HG03521 (cell line): ENCODE results near the gene NOL4L.
"Not testable (repeated sequence)": the region's sequence is repeated elsewhere in the genome, so short reads cannot be mapped to it uniquely, and the experiment has no call there.

Experiments used
- ATAC-seq: cut with Tn5 transposase; IDR thresholded peaks from one replicate; pipeline ENCODE4 v1.9.1; 2021; ENCODE audit warnings: mild to moderate bottlenecking, moderate library complexity; ENCODE audit not compliant: unreplicated experiment

Gene NOL4L

DNA sequence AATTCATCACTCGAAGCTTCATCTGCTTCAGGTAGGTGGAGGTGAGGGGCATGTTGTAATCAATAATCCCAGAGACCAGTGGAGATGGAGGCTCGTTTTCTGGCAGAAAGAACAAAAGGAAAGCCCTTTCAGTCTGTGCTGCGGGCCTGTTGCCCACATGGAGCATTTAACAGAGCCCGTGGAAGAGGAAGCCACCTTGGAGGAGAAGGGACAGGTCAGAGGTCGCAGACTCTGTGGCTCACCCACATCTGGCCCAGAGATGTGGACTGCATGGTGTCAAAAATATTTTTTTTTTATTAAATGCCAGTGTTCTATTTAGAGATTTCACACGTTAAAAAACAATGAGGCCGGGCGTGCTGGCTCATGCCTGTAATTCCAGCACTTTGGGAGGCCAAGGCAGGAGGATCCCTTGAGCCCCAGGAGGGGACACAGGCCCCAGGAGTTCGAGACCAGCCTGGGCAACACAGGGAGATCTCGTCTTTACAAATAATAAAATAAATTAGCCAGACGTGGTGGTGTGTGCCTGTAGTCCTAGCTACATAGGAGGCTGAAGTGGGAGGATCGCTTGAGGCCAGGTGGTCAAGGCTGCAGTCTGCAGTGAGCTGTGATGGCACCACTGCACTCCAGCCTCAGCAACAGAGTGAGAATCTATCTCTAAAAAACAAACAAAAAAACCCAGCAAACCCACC lies 73.6 kb downstream of the NOL4L start:
- no peak for ATAC-seq

GRCh38 chr20:32510601-32511357 lies 74.4 kb downstream of the NOL4L start:
- no peak for ATAC-seq

GRCh38 chr20:32510120-32510600 lies 75.0 kb downstream of the NOL4L start:
- ATAC-seq, result no peak

- no peak for ATAC-seq
Measured at GRCh38 chr20:32509639-32510066, 75.5 kb downstream of the NOL4L start.

- ATAC-seq, result no peak
Measured at GRCh38 chr20:32508775-32509119, 76.4 kb downstream of the NOL4L start.

DNA sequence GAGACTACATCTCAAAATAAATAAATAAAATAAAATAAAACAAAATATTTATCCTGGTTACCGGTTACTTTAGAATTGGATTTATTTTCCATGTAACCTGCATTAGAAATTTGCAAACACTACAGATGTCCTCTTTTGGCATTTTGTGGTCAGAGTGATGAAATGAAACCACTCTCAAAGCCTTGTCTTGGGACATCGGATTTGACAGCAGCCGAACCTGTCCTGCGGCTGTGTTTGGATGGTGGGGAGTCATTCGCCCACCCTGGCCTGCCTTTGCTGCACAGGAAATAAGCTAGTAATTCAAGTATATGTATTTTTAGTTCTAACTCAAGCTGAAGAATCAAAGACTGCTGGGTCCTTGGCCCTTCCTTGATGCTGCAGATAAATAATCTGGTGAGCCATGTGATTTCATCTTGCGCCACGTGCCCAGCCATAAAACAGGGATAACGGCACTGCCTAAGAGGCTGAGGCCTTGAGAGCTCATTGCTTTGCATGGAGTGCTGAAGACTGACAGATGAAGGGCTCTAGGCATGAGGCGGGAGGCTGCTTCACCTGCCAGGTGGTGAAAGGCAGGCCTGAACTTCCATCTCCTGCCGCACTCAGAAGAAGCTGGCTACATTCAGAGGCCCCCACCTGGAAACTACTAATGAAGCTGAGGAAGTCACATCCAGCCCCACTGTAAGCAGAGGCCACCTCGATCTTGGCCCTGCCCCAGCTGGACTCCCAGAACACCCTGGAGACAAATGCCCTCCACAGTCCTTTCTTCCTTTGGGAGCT lies 76.9 kb downstream of the NOL4L start:
- no peak for ATAC-seq

DNA sequence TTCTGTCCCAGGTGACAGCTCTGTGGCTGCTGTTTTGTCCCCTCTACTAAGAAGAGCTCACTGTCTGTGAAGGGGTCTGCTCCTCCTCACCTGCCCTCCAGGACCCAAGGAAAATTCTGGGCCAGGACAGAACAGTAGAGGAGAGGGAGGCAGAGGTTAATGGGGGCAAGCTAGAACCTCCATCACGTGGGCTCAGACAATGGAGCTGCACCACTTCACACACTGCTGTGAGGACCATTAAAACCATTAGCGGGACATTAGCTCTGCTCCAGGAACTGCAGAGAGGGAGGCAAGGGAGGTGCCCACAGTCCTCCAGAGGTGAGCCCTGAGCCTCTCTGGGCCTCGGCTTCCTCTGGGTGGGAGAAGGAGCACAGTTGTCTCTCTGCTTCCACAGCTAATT lies 78.4 kb downstream of the NOL4L start:
- ATAC-seq, result no peak

GRCh38 chr20:32505723-32506473 lies 79.2 kb downstream of the NOL4L start:
- no peak for ATAC-seq

GRCh38 chr20:32501709-32502108 lies 83.4 kb downstream of the NOL4L start:
- no peak for ATAC-seq

DNA sequence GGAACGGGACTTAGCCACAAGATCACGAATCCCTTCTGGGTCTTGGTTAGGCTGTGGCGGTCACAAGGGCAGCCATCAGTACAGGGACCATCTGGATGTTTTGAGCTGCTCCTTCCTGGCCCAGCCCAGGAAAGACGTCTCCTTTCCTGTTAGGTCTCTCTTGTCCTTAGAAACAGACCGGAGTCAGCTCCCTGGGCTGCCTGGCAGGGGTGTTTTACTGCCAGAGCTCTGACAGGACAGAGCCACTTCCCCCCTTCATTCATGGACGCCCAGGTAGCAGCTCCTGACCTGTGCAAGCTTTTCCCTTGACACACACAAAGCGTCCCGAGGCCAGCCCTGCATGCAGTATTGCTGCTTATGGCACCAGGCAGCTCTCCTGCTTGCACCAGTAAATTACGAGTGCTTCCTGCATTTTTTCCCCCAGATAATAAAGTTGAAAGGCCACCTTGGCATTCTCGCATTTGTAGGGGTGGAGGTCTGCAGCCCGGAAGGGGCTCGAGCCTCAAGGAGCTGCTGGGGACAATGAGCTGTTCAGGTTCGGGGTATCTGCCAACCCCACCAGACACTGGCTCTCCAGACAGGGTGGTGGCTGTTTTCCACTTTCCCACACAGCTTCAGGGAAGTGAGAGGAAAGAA lies 87.4 kb downstream of the NOL4L start:
- ATAC-seq, result no peak

DNA sequence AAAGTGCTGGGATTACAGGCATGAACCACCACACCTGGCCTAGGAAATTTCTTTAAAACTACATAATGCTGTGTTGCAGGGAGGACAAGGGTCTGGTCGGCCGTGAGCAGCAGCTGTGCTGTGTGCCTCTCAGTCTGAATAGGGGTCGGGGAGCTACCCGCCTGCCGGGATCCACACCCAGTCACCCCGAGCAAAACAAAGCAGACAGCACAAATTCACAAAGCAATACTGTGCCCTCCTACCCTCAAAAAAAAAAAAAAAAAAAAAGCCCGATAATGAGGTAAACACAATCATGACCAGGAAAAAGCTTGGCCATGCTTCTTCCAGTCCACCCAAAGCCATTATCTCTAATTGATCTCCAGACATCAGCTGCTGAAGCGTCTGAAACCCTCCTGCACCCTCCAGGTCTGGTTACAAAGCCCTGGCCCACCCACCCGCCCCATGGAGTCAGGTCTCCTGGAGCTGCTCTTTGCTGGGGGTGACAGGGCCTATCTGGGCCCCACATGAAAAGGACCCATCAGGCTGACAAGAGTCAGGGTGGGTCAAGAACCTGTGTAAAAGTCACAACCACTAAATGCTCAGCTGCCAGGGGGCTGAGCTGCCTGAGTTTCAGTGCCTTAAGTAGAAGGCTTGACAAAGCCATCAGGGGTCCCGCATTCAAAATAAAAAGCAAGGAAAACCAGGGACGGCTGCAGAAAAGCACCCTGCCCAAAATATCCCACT lies 88.2 kb downstream of the NOL4L start:
- no peak for ATAC-seq

GRCh38 chr20:32495949-32496348 lies 89.2 kb downstream of the NOL4L start:
- no peak for ATAC-seq

DNA sequence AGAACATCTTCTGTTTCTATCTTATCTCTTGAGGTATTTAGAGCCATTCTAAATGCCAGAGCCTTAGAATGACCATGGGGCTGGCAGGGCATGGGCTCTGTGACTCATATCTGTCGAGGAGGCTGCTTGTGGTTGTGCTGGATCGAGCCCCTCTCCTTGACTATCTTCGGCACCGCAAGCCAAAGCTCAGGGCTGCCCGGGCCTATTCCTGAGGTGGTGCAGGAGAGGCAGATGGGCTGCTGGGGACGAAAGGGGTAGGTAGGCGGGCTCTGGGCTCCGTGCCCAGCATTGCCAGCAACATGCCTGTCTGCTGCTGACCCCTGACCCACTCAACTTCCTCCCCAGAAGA lies 89.9 kb downstream of the NOL4L start:
- no peak for ATAC-seq

DNA sequence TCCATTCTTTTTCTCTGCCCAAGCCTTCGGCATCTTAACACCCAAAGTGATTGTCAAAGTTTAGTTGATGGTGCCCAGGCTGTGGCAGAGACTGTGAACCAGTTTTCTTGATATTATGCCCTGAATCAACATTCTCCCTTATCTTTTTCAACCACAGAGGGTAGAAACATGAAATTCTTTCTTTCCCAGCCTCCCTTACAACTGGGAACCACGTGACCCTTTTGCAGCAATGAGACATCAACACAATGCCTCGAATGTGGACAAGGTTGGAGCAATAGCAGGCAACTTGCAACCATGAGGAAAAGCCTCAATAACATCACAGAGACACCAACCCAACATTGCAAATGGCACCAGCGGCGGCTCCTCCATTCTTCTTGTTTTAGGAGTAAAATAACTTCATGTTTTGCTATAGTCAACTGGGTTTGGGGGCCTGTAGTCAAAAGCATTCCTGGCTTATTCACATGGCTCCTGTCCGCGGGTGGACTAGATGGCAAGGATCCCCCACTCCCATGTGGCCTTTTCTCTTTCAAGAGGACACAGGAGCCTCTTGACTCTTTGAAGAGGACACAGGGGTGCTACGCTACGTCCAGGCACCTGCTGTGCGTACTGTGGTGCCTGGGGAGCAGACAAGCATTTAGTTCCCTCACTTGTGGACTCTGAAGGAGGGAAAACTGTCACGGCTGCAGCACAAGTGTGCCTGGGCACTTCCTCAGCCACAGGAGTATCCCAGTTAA lies 90.5 kb downstream of the NOL4L start:
- no peak for ATAC-seq

- no peak for ATAC-seq
Measured at GRCh38 chr20:32493356-32493755, 91.8 kb downstream of the NOL4L start.

DNA sequence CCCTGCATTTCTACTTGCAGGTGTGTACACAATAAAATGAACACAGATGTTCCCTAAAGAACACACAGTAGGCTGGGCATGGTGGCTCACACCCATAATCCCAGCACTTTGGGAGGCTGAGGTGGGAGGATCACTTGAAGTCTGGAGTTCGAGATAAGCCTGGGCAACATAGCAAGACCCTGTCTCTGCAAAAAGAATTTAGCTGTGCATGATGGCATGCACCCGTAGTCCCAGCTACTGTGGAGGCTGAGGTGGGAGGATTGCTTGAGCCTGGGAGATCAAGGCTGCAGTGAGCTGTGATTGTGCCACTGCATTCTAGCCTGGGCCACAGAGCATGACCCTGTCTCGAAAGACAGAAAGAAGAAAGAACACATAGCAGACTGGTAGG lies 93.4 kb downstream of the NOL4L start:
- ATAC-seq, result not testable (repeated sequence)

DNA sequence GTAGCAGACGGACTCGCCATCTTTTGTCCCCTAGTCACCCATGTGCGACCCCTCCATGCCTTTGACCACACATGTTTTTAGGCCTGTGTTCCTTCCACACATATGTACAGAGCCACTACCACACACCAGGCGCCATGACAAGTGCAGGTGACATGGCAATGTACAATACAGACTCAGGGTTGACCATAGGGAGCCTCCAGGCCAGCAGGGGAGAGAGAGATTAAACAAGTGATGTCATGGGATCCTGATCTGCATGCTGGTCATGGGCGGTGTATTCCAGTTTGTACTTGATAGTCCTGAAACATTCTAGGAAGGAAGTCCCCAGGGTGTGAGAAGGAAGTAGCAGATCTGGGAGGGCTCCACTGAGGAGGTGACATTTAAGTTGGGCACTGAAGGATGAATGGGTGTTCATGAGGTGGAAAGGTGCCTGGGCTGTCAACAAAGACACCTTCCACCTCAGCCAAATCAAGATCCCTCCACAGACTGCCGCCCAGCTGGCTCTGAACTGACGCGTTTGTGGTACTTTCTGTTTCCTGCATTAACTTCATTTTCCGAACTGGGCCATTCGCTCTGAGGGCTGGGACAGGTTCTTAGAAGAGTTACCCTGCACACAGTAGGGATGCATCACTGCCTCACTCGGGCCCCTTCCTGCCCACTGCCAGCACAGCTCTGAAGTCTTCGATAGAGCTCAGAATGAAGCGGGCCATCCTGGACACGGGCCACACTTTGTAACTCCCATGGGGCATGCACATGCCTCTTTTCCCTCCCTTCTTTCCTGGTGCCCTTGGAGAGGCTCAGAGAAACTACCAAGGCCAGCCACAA lies 94.0 kb downstream of the NOL4L start:
- ATAC-seq, result no peak

- no peak for ATAC-seq
Measured at GRCh38 chr20:32488066-32488838, 96.9 kb downstream of the NOL4L start.
